Neural cell (in vitro differentiated cells): ENCODE results near the gene CARMIL1. TPM values are rescaled to one million over a fixed set of nuclear protein-coding genes. Genes with fewer than 3 reads are reported as not detected.
A peak's percentile ranks its signal among the peaks of the same experiment; 100 is the strongest.

Experiments used
- H2AFZ ChIP-seq: fragments of 200-600, 300-800 bp; sonication (generic), shearing (Covaris generic); 2 replicates; pipeline ENCODE4 v1.6.0; 2014; ENCODE audit warnings: low read depth, mild to moderate bottlenecking, antibody characterized with exemption, low read length, moderate library complexity
- H3F3A ChIP-seq: fragments of 200-600 bp; shearing (Covaris generic); 2 replicates; pipeline ENCODE4 v1.6.1; 2016; ENCODE audit warnings: mild to moderate bottlenecking, moderate library complexity, mixed read lengths, antibody characterized with exemption, low read length; ENCODE audit not compliant: insufficient read depth, poor library complexity, severe bottlenecking
- H3K27ac ChIP-seq: fragments of 200-600, 300-800 bp; sonication (generic), shearing (Covaris generic); 2 replicates; pipeline ENCODE4 v1.5.1; 2014; ENCODE audit warnings: mild to moderate bottlenecking, low read length, moderate library complexity
- H3K27me3 ChIP-seq: fragments of 300-800, 200-600 bp; sonication (generic), shearing (Covaris generic); 2 replicates; pipeline ENCODE4 v1.6.0; 2014; ENCODE audit warnings: mild to moderate bottlenecking, low read depth, low read length, moderate library complexity; ENCODE audit not compliant: insufficient read depth
- H3K36me3 ChIP-seq: fragments of 300-800, 200-600 bp; sonication (generic), shearing (Covaris generic); 2 replicates; pipeline ENCODE4 v1.5.1; 2014; ENCODE audit warnings: mild to moderate bottlenecking, antibody characterized with exemption, low read length, moderate library complexity; ENCODE audit not compliant: insufficient read depth
- H3K4me2 ChIP-seq: fragments of 300-800, 200-600 bp; sonication (generic), shearing (Covaris generic); 2 replicates; pipeline ENCODE4 v1.6.0; 2014; ENCODE audit warnings: mild to moderate bottlenecking, low read length
- H3K4me3 ChIP-seq: fragments of 300-800, 200-600 bp; sonication (generic), shearing (Covaris generic); 2 replicates; pipeline ENCODE4 v1.5.1; 2014; ENCODE audit warnings: mild to moderate bottlenecking, low read length, moderate library complexity
- H3K79me2 ChIP-seq: fragments of 200-600 bp; shearing (Covaris generic); replicated peaks from 2 replicates; pipeline ENCODE4 v1.6.0; 2014; ENCODE audit warnings: mild to moderate bottlenecking, low read length, moderate library complexity; ENCODE audit not compliant: insufficient read depth
- H3K9ac ChIP-seq: fragments of 300-800, 200-600 bp; sonication (generic), shearing (Covaris generic); 2 replicates; pipeline ENCODE4 v1.6.1; 2016; ENCODE audit warnings: mild to moderate bottlenecking, low read length, mixed read lengths
- H3K9me2 ChIP-seq: fragments of 200-600 bp; shearing (Covaris generic); 2 replicates; pipeline ENCODE4 v1.6.1; 2016; ENCODE audit warnings: mild to moderate bottlenecking, low read length, mixed read lengths; ENCODE audit not compliant: insufficient read depth
- H3K9me3 ChIP-seq: fragments of 200-600, 300-800 bp; sonication (generic), shearing (Covaris generic); 2 replicates; pipeline ENCODE4 v1.6.1; 2016; ENCODE audit warnings: mild to moderate bottlenecking, mixed run types, low read length, moderate library complexity, mixed read lengths
- H4K20me1 ChIP-seq: fragments of 200-600 bp; shearing (Covaris generic); 2 replicates; pipeline ENCODE4 v1.6.1; 2016; ENCODE audit warnings: mild to moderate bottlenecking, mixed run types; ENCODE audit not compliant: insufficient read depth
- EP300 ChIP-seq: fragments of 450-650 bp; conservative IDR thresholded peaks from 2 replicates; pipeline ENCODE4 v1.6.1; 2014; ENCODE audit warnings: antibody characterized with exemption, mild to moderate bottlenecking, moderate library complexity; ENCODE audit not compliant: poor library complexity, severe bottlenecking
- EZH2 ChIP-seq: fragments of 200-600, 300-800 bp; shearing (Covaris generic), sonication (generic); IDR thresholded peaks from 2 replicates; pipeline ENCODE4 v1.6.1; 2014; ENCODE audit warnings: antibody characterized with exemption, low read length, borderline replicate concordance, mild to moderate bottlenecking; ENCODE audit not compliant: insufficient read depth, poor library complexity, severe bottlenecking
- MXI1 ChIP-seq: fragments of 450-650 bp; conservative IDR thresholded peaks from 2 replicates; pipeline ENCODE4 v1.6.1; 2014; ENCODE audit warnings: antibody characterized with exemption, mild to moderate bottlenecking; ENCODE audit not compliant: poor library complexity, severe bottlenecking
- POLR2AphosphoS5 ChIP-seq: IDR thresholded peaks from 2 replicates; pipeline ENCODE4 v1.6.1; 2012
- RAD21 ChIP-seq: fragments of 450-650 bp; conservative IDR thresholded peaks from 2 replicates; pipeline ENCODE4 v1.6.1; 2014; ENCODE audit warnings: antibody characterized with exemption, mild to moderate bottlenecking, moderate library complexity
- SMC3 ChIP-seq: fragments of 450-650 bp; conservative IDR thresholded peaks from 2 replicates; pipeline ENCODE4 v1.6.1; 2014; ENCODE audit warnings: antibody characterized with exemption, mild to moderate bottlenecking, moderate library complexity; ENCODE audit not compliant: poor library complexity
- TAF1 ChIP-seq: IDR thresholded peaks from 2 replicates; pipeline ENCODE4 v1.6.1; 2012; ENCODE audit warnings: low read depth
- polyA plus RNA-seq: library from polyadenylated mRNA; depleted of rRNA; stranded (reverse); fragments of >200 nt; gene quantifications from 2 replicates; pipeline ENCODE4 v1.2.3, GENCODE V29; 2014
- TF ChIP-seq, protein P1 (sequence below): IDR thresholded peaks from 2 replicates; pipeline ENCODE4 v1.6.1; 2012; ENCODE audit warnings: borderline replicate concordance
- TF ChIP-seq, protein P2 (sequence below): fragments of 450-650 bp; IDR thresholded peaks from 2 replicates; pipeline ENCODE4 v1.5.1; 2014; ENCODE audit warnings: antibody characterized with exemption, mild to moderate bottlenecking, moderate library complexity; ENCODE audit not compliant: poor library complexity, severe bottlenecking

CARMIL1 gene
- polyA plus RNA-seq, 1 donor from 2014 or later, result 5.3 TPM

DNA sequence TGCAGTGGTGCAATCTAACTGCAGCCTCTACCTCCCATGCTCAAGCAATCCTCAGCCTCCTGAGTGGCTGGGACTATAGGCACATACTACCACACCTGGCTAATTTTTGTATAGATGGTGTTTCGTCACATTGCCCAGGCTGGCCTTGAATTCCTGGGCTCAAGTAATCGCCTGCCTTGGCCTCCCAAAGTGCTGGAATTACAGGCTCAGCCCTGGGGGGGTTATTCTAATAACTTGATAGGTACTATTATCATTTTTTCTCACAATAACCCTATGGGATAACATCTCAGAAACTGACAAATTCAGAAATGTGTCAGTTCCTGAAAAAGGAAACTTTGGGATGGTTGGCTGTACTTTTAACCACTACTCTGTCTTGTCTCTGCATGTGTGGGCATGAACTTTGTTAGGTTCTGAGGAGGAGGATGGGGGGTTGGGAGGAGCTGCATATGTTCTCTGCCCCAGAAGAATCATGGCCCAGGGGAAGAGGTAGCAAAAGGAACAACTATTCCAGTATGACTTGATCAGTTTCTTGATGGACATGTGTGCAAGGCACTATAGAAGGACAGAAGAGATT is 169.9 kb downstream of the CARMIL1 start:
- Histone ChIP-seq H3K4me2 (no peak overlapping the region), H3K27me3 (no peaks in the 10 kb centered on the region), H3K9me3 (no peaks in the 10 kb centered on the region), H3K79me2 (no peaks in the 10 kb centered on the region), H3F3A (no peaks in the 10 kb centered on the region), H3K4me3 (no peak overlapping the region), H2AFZ (no peak overlapping the region), H3K27ac (no peak overlapping the region), H3K36me3 (no peaks in the 10 kb centered on the region), H3K9ac (no peak overlapping the region), H4K20me1 (no peaks in the 10 kb centered on the region), H3K9me2 (no peaks in the 10 kb centered on the region)
- TF ChIP-seq TAF1 (no peak), EZH2 (no peak), EP300 (no peak), POLR2AphosphoS5 (no peak), SMC3 (no peak), MXI1 (no peak), RAD21 (no peak)
- TF ChIP-seq, protein P1, sequence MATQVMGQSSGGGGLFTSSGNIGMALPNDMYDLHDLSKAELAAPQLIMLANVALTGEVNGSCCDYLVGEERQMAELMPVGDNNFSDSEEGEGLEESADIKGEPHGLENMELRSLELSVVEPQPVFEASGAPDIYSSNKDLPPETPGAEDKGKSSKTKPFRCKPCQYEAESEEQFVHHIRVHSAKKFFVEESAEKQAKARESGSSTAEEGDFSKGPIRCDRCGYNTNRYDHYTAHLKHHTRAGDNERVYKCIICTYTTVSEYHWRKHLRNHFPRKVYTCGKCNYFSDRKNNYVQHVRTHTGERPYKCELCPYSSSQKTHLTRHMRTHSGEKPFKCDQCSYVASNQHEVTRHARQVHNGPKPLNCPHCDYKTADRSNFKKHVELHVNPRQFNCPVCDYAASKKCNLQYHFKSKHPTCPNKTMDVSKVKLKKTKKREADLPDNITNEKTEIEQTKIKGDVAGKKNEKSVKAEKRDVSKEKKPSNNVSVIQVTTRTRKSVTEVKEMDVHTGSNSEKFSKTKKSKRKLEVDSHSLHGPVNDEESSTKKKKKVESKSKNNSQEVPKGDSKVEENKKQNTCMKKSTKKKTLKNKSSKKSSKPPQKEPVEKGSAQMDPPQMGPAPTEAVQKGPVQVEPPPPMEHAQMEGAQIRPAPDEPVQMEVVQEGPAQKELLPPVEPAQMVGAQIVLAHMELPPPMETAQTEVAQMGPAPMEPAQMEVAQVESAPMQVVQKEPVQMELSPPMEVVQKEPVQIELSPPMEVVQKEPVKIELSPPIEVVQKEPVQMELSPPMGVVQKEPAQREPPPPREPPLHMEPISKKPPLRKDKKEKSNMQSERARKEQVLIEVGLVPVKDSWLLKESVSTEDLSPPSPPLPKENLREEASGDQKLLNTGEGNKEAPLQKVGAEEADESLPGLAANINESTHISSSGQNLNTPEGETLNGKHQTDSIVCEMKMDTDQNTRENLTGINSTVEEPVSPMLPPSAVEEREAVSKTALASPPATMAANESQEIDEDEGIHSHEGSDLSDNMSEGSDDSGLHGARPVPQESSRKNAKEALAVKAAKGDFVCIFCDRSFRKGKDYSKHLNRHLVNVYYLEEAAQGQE, result no peak
- TF ChIP-seq, protein P2, sequence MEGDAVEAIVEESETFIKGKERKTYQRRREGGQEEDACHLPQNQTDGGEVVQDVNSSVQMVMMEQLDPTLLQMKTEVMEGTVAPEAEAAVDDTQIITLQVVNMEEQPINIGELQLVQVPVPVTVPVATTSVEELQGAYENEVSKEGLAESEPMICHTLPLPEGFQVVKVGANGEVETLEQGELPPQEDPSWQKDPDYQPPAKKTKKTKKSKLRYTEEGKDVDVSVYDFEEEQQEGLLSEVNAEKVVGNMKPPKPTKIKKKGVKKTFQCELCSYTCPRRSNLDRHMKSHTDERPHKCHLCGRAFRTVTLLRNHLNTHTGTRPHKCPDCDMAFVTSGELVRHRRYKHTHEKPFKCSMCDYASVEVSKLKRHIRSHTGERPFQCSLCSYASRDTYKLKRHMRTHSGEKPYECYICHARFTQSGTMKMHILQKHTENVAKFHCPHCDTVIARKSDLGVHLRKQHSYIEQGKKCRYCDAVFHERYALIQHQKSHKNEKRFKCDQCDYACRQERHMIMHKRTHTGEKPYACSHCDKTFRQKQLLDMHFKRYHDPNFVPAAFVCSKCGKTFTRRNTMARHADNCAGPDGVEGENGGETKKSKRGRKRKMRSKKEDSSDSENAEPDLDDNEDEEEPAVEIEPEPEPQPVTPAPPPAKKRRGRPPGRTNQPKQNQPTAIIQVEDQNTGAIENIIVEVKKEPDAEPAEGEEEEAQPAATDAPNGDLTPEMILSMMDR, result no peak

DNA sequence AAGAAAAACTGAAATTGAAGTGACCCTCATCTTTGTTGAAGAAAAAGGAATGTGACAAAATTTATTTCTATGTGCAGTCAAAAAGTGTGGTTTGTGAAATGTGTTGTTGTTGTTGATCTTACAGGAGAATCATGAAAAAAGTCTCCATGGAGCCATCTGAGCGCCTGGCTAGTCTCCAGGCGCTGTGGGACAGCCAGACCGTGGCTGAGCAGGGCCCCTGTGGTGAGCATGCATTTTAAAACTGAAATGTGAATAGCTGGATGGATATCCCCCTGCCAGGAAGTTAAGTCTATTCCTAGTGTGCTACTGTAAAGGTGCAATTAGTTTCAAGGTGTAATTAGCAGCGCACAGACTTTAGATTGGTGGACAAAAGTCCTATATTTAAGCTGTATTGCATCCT is 170.6 kb downstream of the CARMIL1 start:
- no peak overlapping the region for H3K9ac ChIP-seq
- peak overlapping the region; percentile 56 for H3K4me2 ChIP-seq
- no peaks in the 10 kb centered on the region for H3K27me3 ChIP-seq
- no peaks in the 10 kb centered on the region for H3K9me2 ChIP-seq
- no peaks in the 10 kb centered on the region for H3K9me3 ChIP-seq
- no peak overlapping the region for H3K27ac ChIP-seq
- no peak overlapping the region for H2AFZ ChIP-seq
- H4K20me1 ChIP-seq, result no peaks in the 10 kb centered on the region
- H3K4me3 ChIP-seq, result no peak overlapping the region
- H3K79me2 ChIP-seq, result no peaks in the 10 kb centered on the region
- H3F3A ChIP-seq, result no peaks in the 10 kb centered on the region
- TF ChIP-seq EZH2 (no peak), MXI1 (no peak)
- TF ChIP-seq, protein P1, result no peak
- no peaks in the 10 kb centered on the region for H3K36me3 ChIP-seq
